HL-60 (cell line): ENCODE results near the gene GSTT2.

Experiments used
- DNase-seq, 2 experiments: peaks; one replicate each; pipeline ENCODE4 v3.0.0-alpha.2; 2010 to 2020; ENCODE audit warnings: low read depth in 1 of 2, low spot score in 1 of 2
- H3K27ac ChIP-seq: fragments of 250-450 bp; sonication (Bioruptor Pico); replicated peaks from 2 replicates; pipeline ENCODE4 v1.5.1; 2020; ENCODE audit warnings: mild to moderate bottlenecking, moderate library complexity
- H3K27me3 ChIP-seq: fragments of 250-450 bp; sonication (Bioruptor Pico); 2 replicates; pipeline ENCODE4 v1.5.1; 2021; ENCODE audit warnings: mild to moderate bottlenecking, moderate library complexity; ENCODE audit not compliant: insufficient read depth, poor library complexity, severe bottlenecking
- H3K4me3 ChIP-seq: replicated peaks from 2 replicates; pipeline ENCODE4 v1.5.1; 2011; ENCODE audit warnings: mild to moderate bottlenecking, control low read depth, low read length; ENCODE audit not compliant: insufficient read depth
- GABPA ChIP-seq: IDR thresholded peaks from 2 replicates; pipeline ENCODE4 v1.6.1; 2012; ENCODE audit warnings: low read depth
- POLR2AphosphoS5 ChIP-seq: IDR thresholded peaks from 2 replicates; pipeline ENCODE4 v1.6.1; 2012; ENCODE audit warnings: low read depth
- SPI1 ChIP-seq: IDR thresholded peaks from 2 replicates; pipeline ENCODE4 v1.6.1; 2012; ENCODE audit warnings: low read depth, mild to moderate bottlenecking, borderline replicate concordance
- TF ChIP-seq, protein P1 (sequence below): IDR thresholded peaks from one replicate; pipeline ENCODE4 v1.5.1; 2011; ENCODE audit warnings: low read length, control low read depth, inconsistent platforms; ENCODE audit not compliant: insufficient read depth
- TF ChIP-seq, protein P2 (sequence below): IDR thresholded peaks from 2 replicates; pipeline ENCODE4 v1.6.1; 2012; ENCODE audit warnings: low read depth; ENCODE audit not compliant: insufficient replicate concordance

The GSTT2 gene

GRCh38 chr22:24027991-24028390 is 48.1 kb downstream of the GSTT2 start:
- H3K27ac ChIP-seq = no peak overlapping the region
- DNase-seq = no peak
- TF ChIP-seq, protein P1, sequence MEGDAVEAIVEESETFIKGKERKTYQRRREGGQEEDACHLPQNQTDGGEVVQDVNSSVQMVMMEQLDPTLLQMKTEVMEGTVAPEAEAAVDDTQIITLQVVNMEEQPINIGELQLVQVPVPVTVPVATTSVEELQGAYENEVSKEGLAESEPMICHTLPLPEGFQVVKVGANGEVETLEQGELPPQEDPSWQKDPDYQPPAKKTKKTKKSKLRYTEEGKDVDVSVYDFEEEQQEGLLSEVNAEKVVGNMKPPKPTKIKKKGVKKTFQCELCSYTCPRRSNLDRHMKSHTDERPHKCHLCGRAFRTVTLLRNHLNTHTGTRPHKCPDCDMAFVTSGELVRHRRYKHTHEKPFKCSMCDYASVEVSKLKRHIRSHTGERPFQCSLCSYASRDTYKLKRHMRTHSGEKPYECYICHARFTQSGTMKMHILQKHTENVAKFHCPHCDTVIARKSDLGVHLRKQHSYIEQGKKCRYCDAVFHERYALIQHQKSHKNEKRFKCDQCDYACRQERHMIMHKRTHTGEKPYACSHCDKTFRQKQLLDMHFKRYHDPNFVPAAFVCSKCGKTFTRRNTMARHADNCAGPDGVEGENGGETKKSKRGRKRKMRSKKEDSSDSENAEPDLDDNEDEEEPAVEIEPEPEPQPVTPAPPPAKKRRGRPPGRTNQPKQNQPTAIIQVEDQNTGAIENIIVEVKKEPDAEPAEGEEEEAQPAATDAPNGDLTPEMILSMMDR = no peak
- TF ChIP-seq POLR2AphosphoS5 (no peak), GABPA (no peak)
- TF ChIP-seq, protein P2, sequence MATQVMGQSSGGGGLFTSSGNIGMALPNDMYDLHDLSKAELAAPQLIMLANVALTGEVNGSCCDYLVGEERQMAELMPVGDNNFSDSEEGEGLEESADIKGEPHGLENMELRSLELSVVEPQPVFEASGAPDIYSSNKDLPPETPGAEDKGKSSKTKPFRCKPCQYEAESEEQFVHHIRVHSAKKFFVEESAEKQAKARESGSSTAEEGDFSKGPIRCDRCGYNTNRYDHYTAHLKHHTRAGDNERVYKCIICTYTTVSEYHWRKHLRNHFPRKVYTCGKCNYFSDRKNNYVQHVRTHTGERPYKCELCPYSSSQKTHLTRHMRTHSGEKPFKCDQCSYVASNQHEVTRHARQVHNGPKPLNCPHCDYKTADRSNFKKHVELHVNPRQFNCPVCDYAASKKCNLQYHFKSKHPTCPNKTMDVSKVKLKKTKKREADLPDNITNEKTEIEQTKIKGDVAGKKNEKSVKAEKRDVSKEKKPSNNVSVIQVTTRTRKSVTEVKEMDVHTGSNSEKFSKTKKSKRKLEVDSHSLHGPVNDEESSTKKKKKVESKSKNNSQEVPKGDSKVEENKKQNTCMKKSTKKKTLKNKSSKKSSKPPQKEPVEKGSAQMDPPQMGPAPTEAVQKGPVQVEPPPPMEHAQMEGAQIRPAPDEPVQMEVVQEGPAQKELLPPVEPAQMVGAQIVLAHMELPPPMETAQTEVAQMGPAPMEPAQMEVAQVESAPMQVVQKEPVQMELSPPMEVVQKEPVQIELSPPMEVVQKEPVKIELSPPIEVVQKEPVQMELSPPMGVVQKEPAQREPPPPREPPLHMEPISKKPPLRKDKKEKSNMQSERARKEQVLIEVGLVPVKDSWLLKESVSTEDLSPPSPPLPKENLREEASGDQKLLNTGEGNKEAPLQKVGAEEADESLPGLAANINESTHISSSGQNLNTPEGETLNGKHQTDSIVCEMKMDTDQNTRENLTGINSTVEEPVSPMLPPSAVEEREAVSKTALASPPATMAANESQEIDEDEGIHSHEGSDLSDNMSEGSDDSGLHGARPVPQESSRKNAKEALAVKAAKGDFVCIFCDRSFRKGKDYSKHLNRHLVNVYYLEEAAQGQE = no peak
- no peaks in the 10 kb centered on the region for H3K27me3 ChIP-seq
- no peak overlapping the region for H3K4me3 ChIP-seq

DNA sequence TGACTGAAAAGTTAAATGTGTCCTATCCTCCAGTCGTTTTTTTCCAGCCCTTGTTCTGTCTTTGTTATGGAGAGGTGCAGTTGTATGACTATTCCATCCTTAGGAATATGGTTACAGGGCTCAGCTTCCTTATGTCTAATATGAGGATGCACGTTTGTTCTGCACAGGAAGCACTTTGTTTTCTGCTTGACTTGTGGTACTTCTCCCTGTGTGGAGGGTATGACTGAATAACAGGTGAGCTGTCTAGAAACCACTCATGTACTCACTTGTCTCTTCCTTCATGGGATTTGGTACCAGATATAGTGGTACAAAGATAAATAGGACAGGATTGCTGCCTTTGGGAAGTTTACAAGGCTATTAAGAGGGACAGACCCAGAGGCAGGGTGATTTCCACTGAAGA is 48.6 kb downstream of the GSTT2 start:
- Histone ChIP-seq H3K27ac (no peak overlapping the region), H3K4me3 (no peak overlapping the region), H3K27me3 (no peaks in the 10 kb centered on the region)
- DNase-seq = no peak
- TF ChIP-seq, protein P1 = no peak
- no peak for TF ChIP-seq GABPA
- TF ChIP-seq SPI1 = no peak
- TF ChIP-seq POLR2AphosphoS5 = no peak
- TF ChIP-seq, protein P2 = no peak

DNA sequence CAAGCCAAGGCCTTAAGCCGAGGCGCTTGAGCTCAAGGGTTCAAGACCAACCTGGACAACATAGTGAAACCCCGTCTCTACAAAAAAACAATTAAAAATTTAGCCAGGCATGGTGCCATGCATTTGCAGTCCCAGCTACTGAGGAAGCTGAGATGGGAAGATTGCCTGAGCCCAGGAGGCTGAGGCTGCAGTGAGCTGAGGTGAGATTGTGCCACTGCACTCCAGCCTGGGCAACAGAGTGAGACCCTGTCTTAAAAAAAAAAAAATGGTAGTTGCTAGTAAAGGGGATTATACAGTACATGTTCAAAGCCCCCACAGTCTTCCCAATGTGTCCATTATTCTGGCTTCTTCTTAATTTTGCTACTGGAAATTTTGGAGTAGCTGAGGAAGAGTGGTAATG is 49.4 kb downstream of the GSTT2 start:
- TF ChIP-seq, protein P1 = no peak
- TF ChIP-seq, protein P2 = no peak
- TF ChIP-seq SPI1 (no peak), GABPA (no peak), POLR2AphosphoS5 (no peak)
- H3K27ac ChIP-seq = no peak overlapping the region
- no peak overlapping the region for H3K4me3 ChIP-seq
- H3K27me3 ChIP-seq = no peaks in the 10 kb centered on the region
- DNase-seq = no peak
